Measurements from ENCODE around the gene KIFC3. TPM values are rescaled to one million over a fixed set of nuclear protein-coding genes. Genes with fewer than 3 reads are reported as not detected.

The KIFC3 gene
- total and polyA plus RNA-seq, 2 of the 8 experiments (the other 6 are each of a cell fraction or from before 2014, with no cell fraction given), result 2.1 to 7.1 TPM

GRCh38 chr16:57801809-57802340 lies 416 bp downstream of the KIFC3 start:
- no peak overlapping the region; the same call in 1 of the 2 replicates for H3K18ac ChIP-seq (ENCODE audit: extremely low read depth, low read length)
- peak overlapping the region; percentile 82 to 84 for H3K4me2 ChIP-seq (ENCODE audit: insufficient read depth in 1 of 2, low read depth in 2 of 2, low read length in 2 of 2)
- peaks cover 0 to 1% of the 10 kb centered on the region in 2 experiments for H4K20me1 ChIP-seq (replicated peaks in 1 of 2; ENCODE audit: control insufficient read depth in 1 of 2, insufficient read depth in 2 of 2, low read length in 2 of 2)
- CTCF ChIA-PET (ENCODE audit: partially characterized antibody), result interaction anchor here (1.5 to 15.2 kb wide), 3 partner anchors 15 to 82 kb away, joined by 5 to 279 read pairs (median 10); no protein-coding TSS in a partner anchor
- no peak overlapping the region for H3K56ac ChIP-seq (replicated peaks; ENCODE audit: insufficient read length, low read depth, low read length)
- no peak overlapping the region for H4K5ac ChIP-seq (ENCODE audit: insufficient read length, low read depth, low read length)
- no peak for FAIRE-seq
- no peaks in the 10 kb centered on the region for H3K79me2 ChIP-seq (ENCODE audit: control insufficient read depth in 1 of 2, insufficient read depth in 2 of 2, low read length in 2 of 2)
- TF ChIP-seq SP1 (IDR thresholded peaks at IDR 0.05; ENCODE audit: low read depth, low read length), result no peak
- TF ChIP-seq BACH1 (IDR thresholded peaks at IDR 0.05; ENCODE audit: low read length), result no peak
- peak; percentile 63 for TF ChIP-seq KDM4A (IDR thresholded peaks at IDR 0.05; ENCODE audit: low read depth, low read length, severe bottlenecking)
- H3K4ac ChIP-seq (replicated peaks; ENCODE audit: insufficient read length, low read depth, low read length), result no peak overlapping the region
- H4K91ac ChIP-seq (replicated peaks; ENCODE audit: insufficient read length, low read length), result no peak overlapping the region
- H3K36me3 ChIP-seq (ENCODE audit: control insufficient read depth in 2 of 4, insufficient read depth in 4 of 4, low read length in 3 of 4), result no peaks in the 10 kb centered on the region
- no peak overlapping the region for H3K23ac ChIP-seq (ENCODE audit: insufficient read length)
- H3K4me3 ChIP-seq (ENCODE audit: extremely low read depth in 1 of 4, insufficient read depth in 2 of 4, low read depth in 3 of 4, low read length in 4 of 4), result peak overlapping the region; percentile 51 to 60 (median 59)
- H2AFZ ChIP-seq (ENCODE audit: low read length), result no peak overlapping the region
- H3K4me1 ChIP-seq (replicated peaks in 1 of 4; ENCODE audit: control insufficient read depth in 3 of 4, insufficient read depth in 4 of 4, low read length in 3 of 4), result peaks cover 0 to 44% (median 32%) of the 10 kb centered on the region in 4 experiments; a peak in 6 of 7 replicates
- H2BK5ac ChIP-seq (ENCODE audit: low read depth, low read length), result no peak overlapping the region
- H3K9me3 ChIP-seq (ENCODE audit: insufficient read depth in 2 of 2, low read depth in 1 of 2, low read length in 1 of 2), result no peaks in the 10 kb centered on the region
- no peak overlapping the region for H4K8ac ChIP-seq (ENCODE audit: extremely low read depth, insufficient read depth, low read length)
- POLR2A ChIA-PET (ENCODE audit: partially characterized antibody), result interaction anchor here (1.6 kb wide), 1 partner anchor 25 kb away, joined by 4 read pairs; no protein-coding TSS in a partner anchor
- no peak overlapping the region for H3K27ac ChIP-seq (ENCODE audit: low read depth, low read length)
- peak in 1 of 2 experiments; percentile 73 for DNase-seq (ENCODE audit: low read depth in 1 of 2, low spot score in 2 of 2)
- 5% methylated on average over 35 of the region's 45 CpGs; no CpG with 5 or more reads in 1 of the 2 experiments for WGBS, 2 experiments (ENCODE audit: extremely low coverage in 1 of 2, insufficient coverage in 1 of 2, insufficient read length in 1 of 2, insufficient replicate concordance in 2 of 2, low coverage in 1 of 2, low lambda C conversion rate in 2 of 2, missing lambda C conversion rate in 1 of 2)
- H2BK20ac ChIP-seq (ENCODE audit: low read length), result no peak overlapping the region
- no peak overlapping the region for H2BK120ac ChIP-seq (replicated peaks; ENCODE audit: low read depth, low read length)
- H2BK15ac ChIP-seq (ENCODE audit: low read length), result no peak overlapping the region
- peaks cover 0 to 33% (median 26%) of the 10 kb centered on the region in 4 experiments; a peak in 6 of 7 replicates for H3K27me3 ChIP-seq (replicated peaks in 1 of 4; ENCODE audit: control insufficient read depth in 3 of 4, extremely low read depth in 1 of 4, insufficient read depth in 3 of 4, low read length in 3 of 4)
- peaks cover 14% of the 10 kb centered on the region for H3K23me2 ChIP-seq (ENCODE audit: low read depth, low read length)
- no peak overlapping the region for H2AK5ac ChIP-seq (ENCODE audit: low read depth, low read length)
- peak overlapping the region; percentile 27; the same call in 1 of the 2 replicates for H2BK12ac ChIP-seq (ENCODE audit: low read depth, low read length)
- H3K14ac ChIP-seq (ENCODE audit: insufficient read length), result no peak overlapping the region
- no peak overlapping the region; a peak in 1 of 7 replicates for H3K9ac ChIP-seq (replicated peaks in 1 of 4; ENCODE audit: extremely low read depth in 1 of 4, low read depth in 3 of 4, low read length in 3 of 4)
- no peaks in the 10 kb centered on the region; the same call in 1 of the 2 replicates for H3K79me1 ChIP-seq (ENCODE audit: low read depth, low read length)
